ENCODE results near the gene FARP1.
"Not testable (repeated sequence)": the region's sequence is repeated elsewhere in the genome, so short reads cannot be mapped to it uniquely, and the experiment has no call there.

The FARP1 gene

DNA sequence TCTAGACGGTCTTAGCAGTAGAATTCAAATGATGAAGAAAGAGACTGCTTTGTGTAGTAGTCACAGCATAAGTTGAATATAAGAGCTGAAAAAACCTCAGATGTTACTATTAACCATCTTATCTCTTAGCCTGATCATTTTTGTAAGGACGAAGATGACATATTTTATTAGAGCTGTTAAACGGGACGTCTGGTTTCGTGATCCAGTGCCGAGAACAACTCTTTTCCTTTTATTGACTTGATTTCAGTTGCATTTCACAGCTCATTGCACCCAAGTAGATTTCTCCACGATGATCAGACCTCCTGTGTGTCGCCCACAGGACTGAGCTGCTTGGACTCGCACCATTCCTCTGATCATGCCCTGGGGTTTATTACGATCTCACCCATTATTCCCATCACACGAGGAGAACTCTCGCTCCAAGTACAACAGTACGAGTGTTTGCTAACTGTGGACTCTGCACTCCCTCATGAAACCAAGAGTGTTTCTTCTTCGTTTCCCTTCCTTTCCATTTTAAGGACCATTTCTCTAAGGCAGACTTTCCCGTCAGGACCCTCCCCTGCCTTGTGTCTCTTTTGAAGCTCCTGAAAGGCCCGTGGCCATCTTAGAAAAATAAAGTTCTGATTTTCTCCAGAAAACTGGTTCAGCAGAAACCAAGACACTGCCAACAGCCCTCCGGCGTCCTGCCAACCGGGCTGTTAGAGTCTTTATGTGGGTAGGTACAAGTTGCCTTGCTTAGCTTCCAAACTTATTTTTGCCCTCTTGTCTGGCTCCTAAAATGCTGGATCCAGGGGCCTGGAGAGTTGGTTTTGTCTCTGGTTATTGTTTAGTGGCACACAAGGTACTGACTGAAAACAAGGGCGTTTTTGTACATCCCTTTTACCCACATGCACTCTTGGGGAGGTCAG is 82.4 kb downstream of the FARP1 start:
- in situ Hi-C loops (cut with MboI; ENCODE audit: low sequenced_read_pairs), result no loop called here

DNA sequence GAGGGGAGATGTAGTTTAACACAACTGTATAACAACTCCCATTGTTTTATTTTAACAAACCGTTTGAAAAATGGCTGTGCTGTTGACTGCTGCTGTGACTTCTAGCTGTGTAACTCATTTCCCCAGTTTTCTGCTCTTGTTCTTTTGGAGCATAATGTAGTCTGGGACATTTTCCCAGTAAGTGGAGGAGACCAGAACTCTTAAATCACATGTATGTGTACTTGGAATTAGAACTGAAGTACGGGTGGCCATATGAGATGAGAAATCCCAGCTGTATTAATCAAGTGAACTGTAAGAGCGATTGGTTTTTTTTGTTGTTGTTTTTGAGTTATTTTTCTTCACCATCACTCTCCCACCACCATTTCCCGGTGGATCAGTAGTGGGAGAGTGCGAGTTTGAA is 83.6 kb downstream of the FARP1 start:
- in situ Hi-C loops (cut with MboI; ENCODE audit: low sequenced_read_pairs), result no loop called here

DNA sequence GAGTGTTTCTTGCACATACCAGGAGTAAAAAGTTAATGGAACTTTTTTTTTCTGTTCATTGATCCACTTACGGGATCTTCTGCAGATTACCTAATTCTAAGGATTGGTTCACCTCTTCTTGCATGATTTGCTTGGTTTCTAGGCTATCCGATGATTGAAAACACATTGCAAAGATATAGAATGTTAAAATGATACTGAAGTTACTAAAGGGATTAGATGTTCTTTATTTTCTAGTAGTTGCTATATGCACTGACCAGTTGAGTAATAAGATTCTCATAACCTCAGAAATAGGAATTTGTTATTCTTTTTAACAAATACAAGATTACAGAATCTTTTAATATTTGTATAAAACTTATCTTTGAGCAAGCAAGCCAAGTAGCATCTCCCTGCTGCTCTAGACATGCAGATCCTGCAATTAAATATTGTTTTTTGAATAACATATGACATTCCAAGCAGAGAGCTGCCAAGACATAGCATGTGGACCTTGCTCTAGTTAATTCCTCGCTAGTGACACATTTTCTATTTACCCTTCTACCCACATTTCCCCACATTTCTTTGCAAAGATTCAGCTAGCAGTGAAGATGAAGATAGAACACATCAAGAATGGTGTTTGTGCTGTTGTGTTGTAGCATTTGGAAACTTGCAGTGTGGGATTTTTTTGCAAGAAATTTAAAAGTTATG is 85.9 kb downstream of the FARP1 start:
- in situ Hi-C loops (cut with MboI; ENCODE audit: low sequenced_read_pairs), result no loop called here

DNA sequence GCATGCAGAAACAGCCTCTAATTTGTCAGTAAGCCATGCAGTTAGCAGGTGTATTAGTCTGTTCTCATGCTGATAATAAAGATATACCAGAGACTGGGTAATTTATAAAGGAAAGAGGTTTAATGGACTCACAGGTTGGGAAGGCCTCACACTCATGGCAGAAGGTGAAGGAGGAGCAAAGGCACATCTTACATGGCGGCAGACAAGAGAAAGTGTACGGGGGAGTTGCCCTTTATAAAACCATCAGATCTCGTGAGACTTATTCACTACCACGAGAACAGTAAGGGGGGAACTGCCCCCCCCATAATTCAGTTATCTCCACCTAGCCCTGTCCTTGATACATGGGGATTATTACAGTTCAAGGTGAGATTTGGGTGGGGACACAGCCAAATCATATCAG is 87.9 kb downstream of the FARP1 start:
- in situ Hi-C loops (cut with MboI; ENCODE audit: low sequenced_read_pairs), result not testable (repeated sequence)

DNA sequence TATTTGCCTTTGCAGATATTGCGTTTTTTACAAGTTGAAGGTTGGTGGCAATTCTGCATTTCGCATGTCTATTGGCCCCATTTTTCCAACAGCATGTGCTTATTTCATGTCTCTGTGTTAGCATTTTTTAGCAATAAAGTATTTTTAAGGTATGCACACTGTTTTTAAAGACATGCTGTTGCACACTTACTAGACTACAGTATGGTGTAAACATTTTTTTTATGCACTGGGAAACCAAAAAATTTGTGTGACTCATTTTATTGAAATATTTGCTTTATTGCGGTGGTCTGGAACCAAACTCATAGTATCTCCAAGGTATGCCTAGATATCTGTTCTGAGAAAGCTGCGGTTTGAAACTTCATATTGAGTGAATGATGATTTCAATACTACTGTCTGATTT is 89.6 kb downstream of the FARP1 start:
- in situ Hi-C loops (cut with MboI; ENCODE audit: low sequenced_read_pairs), result no loop called here

DNA sequence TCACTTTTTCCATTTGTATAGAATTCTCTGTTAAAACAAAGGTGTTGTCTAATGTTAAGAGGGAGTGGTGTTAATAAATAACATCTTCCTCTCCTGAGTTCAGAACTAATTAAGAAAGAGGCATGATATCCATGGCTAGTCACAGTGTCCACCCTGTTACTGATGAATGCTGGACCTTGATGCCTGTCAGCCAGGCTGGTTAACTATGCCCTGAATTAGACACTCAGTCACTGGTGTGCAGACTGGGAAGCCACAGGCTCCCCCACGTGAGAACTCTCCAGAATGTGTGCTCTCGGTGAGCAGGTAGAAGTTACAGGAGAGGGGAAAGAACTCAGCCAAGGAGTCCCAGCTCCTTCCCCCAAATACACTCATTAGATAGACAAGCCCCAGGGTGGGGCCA is 90.2 kb downstream of the FARP1 start:
- in situ Hi-C loops (cut with MboI; ENCODE audit: low sequenced_read_pairs), result no loop called here

DNA sequence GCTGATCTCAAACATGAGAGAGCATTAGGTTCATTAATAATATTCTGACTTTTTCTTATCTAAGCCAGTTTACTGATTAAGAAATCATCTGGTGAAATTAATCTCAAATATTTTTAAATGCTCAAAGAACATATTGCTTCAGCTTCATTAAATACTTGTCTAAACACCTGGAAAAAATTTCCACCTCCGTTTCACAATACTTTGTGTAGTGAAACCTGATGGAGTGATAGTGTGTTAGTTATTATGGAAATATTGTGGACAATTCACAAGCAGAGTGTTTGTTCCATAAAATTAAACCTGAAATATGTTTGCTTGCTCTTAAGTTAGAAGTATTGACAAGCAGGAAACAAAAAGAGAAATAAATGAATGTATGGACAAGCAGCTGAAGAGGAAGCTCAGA is 91.5 kb downstream of the FARP1 start:
- in situ Hi-C loops (cut with MboI; ENCODE audit: low sequenced_read_pairs), result no loop called here

DNA sequence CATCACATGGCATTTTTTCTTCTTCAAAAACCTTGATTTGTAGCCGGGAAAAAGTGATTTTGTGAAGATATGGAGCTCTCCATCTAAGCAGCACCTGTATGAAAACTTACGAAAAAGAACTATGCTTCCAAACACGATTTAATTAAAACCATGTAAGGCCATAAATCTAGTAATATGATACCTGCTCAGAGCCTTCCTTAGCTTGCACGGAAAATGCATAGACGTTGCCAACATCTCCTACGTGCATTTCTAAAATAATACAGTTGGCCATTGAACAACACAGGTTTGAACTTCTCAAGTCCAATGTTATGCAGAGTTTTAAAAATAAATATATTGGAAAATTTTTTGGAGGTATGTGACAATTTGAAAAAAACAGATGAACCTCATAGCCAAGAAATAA is 93.3 kb downstream of the FARP1 start:
- in situ Hi-C loops (cut with MboI; ENCODE audit: low sequenced_read_pairs), result no loop called here

DNA sequence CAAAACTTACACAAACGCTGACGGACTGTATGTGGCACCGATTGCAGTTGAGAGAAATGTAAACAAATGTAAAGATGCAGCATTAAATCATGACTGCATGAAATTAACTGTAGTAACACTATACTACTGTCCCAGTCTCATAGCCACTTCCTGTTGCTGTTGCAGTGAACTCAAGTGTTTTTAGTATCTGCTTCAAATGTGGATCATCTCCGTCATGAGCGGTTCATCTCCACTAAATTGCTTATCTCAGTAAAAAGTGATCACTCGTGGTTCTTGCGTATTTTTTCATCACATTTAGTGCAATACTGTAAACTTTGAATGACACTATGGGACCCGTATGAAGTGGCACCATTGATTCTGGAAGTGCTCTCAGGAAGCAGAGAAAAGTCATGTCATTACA is 94.4 kb downstream of the FARP1 start:
- in situ Hi-C loops (cut with MboI; ENCODE audit: low sequenced_read_pairs), result no loop called here

DNA sequence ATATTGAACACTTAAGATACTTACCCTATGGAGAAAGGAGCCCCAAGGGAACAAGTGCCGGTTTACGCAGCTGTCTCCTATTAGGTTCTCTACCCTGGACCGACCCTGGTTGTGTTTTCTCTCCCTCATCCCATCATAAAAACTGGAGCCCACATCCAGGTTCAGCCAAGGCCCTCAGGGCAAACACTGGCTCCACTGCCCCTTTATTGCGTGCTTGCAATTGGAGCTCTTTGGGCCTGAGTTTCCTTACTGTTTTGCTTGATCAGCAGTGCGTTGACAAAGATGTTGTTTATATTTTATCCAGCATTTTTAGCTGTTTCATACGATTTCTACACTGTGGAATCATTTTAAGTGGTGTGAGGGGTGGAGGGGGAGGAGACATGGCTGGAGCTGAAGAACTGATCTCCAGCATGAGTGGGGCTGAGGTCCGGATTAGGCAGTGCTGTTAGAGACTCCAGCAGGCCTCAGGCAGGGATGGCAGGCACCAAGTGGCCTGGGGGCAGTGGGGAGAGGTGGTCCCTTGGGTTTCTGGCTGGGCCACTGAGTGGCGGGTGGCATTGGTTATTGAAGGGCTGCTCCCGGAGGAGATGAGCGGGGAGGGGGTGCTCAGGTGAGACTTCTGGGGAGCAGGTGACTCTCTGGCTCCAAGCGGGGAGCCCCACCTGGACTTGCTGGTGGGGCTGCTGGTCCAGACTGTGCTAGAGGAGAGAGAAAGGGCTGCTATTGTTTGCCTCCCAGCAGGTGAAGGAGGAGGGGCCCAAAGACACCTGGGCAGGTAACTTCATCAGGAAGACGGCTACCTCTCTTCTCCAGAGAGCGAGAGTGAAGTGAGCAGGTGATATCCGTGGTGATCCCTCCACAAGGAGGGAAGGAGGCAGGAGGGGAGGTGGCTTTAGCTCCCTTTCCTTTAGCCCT is 96.5 kb downstream of the FARP1 start:
- in situ Hi-C loops (cut with MboI; ENCODE audit: low sequenced_read_pairs), result no loop called here

DNA sequence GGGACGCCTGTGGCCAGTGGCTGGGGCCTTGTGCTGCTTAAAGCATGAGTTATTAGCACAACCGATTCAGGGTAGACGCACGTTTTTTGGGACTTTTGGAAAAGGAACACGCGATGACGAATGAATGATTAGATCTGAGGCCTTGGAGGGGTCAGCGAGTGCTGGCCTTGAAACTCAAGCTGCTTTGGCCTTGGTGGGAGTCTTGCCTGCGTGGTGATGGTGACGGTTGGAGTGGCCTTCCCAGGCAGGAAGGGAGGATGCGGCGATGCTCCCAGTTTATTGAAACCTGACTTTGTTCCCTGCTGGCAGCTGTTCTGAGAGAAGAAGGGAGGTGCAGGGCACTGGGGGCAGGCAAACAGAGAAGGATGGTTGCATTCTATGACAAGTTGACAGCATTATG is 97.2 kb downstream of the FARP1 start:
- in situ Hi-C loops (cut with MboI; ENCODE audit: low sequenced_read_pairs), result no loop called here

DNA sequence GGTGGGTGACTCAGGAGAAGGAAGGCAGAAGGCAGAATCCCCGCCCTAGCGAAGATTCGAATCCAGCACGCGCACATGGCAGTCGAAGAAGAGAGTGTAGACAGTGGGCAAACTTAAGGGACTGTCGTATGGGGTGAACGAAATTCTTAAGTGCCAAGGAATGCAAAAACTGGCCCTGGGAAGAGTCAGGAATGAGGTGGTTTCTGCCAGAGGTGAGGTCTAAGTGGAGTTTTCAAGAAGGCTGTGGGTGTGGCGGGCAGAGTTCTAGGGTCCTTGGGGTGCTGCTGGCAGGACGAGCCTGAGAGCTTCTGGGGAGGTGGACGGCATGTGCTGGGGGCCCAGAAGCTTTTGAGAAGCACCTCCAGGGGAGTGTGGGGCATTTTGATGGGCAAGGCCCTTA is 98.1 kb downstream of the FARP1 start:
- in situ Hi-C loops (cut with MboI; ENCODE audit: low sequenced_read_pairs), result no loop called here

DNA sequence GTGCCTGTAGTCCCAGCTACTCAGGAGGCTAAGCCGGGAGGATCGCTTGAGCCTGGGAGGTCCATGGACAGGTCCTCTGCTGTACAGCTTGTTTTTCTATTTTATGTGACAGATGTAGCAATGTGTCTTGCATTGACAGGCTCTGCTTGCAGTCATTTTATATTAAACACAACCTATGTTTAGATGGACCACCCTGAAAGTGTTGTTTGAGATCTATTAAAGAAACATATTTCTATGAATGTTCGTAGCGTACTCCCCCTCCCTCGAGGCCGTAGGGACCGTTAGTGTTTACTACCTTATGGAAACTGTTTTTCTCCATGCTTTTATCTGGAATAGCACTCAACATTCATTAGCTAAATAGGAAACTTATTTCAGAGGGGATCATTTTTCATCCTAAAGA is 99.1 kb downstream of the FARP1 start:
- in situ Hi-C loops (cut with MboI; ENCODE audit: low sequenced_read_pairs), result no loop called here

DNA sequence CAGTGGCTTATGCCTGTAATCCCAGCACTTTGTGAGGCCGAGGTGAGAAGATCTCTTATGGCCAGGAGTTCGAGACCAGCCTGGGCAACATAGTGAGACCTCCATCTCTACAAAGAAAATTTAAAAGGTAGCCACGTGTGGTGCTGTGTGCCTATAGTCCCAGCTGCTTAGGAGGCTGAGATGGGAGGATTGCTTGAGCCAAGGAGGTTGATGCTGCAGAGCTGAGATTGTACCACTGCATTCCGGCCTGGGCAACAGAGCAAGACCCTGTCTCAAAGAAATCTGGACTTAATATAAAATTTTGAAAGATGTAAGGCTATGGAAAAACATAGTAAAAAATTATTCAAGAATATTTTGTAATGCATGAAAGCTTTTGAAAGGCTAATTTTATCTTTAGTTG is 99.5 kb downstream of the FARP1 start:
- in situ Hi-C loops (cut with MboI; ENCODE audit: low sequenced_read_pairs), result no loop called here

DNA sequence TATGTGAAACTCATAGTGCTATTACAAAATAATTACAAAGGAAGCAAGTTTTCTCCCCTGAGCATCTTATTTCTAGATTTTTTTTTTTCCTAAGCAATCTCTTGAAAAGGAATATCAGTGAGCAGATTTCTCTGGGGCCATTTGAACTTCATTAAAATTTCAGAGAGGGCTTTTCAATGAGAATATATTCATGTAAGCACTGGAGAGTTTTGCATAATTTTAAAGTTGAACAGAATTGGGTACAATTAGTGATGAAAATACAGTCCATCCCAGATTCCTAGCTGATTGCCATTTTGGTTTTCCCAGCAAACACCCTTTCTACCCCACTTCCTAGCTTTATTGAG is 101.0 kb downstream of the FARP1 start:
- in situ Hi-C loops (cut with MboI; ENCODE audit: low sequenced_read_pairs), result no loop called here

DNA sequence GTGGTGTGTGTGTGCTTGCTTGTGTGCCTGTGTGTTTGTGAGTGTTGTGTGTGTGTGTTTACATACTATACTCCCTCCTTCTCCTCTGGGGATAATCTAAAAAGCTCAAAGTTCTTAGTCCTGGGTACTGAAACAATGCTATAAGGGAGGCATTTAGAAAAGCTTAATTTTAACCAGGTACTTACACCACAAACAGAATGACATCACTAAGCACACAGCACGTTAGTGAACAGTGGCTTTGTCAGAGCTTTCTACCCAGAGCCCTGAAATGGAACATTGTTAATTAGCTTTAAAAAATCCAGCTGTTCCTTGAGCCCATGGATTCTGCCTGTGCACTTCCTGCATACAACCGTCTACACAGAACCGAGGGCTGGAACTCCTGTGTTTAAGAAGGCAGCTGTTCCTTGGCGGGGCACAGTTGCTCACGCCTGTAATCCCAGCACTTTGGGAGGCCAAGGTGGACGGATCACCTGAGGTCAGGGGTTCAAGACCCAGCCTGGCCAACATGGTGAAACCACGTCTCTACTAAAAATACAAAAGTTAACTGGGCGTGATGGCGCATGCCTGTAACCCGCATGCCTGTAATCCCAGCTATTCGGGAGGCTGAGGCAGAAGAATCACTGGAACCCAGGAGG is 103.8 kb downstream of the FARP1 start:
- in situ Hi-C loops (cut with MboI; ENCODE audit: low sequenced_read_pairs), result no loop called here

DNA sequence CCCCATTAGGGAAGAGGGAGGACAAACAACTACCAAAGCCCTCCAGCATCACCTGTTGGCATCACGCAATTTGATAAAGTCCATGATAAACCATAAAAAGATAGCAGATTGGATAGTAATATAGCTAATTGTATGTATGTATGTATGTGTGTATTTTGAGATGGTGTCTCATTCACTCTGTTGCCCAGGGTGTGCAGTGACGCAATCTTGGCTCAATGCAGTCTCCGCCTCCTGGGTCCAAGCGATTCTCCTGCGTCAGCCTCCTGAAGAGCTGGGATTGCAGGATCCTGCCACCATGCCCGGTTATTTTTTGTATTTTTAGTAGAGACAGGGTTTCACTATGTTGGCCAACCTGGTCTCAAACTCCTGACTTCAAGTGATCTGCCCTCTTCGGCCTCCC is 108.8 kb downstream of the FARP1 start:
- in situ Hi-C loops (cut with MboI; ENCODE audit: low sequenced_read_pairs), result no loop called here

DNA sequence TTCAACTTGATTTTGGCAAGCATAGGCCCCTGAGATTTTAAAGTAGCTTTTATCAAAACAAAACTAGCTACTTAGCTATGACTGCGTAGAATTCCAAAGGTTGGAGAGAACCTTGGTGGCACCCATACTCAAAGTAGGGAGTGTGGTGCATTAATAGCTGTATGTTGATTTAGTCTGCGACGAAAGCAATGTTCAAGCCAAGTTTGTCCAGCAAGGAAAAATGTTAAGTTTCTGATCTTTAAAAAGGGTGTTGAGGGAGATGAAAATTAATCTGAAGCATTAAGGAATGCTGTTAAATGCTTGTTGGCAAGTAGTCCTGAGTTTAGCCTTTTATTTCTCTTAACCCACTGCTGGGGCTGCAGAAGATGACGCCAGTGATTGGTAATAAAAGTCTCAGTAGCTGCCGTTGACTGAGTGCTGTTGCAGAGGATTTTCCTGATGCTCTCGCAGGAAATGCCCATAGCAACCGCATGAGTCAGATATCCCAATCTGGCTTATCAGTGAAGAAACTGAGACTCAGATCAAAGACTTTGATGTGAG is 110.1 kb downstream of the FARP1 start:
- in situ Hi-C loops (cut with MboI; ENCODE audit: low sequenced_read_pairs), result no loop called here

DNA sequence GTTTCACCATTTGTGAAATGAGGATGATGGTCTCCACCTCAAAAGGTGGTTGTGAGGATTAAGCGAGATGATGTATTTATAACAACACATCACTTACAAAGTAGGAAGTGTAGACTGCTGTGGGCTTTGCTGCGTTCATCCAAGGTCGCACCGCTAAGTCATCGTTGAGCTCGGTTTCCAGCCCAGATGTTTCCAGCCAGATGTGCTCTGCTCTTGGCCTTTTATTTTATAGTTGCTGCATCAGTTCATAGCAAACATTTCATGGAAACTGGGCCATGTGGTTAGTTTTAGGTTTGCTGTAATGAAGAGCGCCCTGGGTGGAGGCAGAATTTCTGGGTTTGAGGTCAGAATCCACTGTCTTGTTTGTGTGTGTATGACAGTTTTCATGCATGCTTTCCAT is 110.6 kb downstream of the FARP1 start:
- in situ Hi-C loops (cut with MboI; ENCODE audit: low sequenced_read_pairs), result no loop called here

DNA sequence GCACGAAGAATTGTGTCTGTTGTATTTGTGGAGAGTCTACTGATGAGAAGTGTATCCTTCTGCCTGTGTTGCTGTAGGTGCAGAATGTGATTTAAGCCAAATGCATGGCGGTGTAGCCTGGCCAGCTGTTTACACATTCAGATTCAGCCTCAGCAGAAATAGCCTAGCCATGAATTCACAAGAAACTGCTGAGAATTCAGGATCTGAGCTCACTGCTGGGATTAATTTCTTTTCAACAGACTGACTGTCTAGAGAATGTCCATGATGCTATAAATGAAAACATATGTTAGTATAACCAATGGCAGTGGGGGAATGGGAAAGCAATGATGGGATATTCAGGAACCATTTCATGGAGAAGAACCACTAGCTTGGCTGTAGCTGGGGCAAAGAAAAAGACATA is 111.6 kb downstream of the FARP1 start:
- in situ Hi-C loops (cut with MboI; ENCODE audit: low sequenced_read_pairs), result no loop called here

DNA sequence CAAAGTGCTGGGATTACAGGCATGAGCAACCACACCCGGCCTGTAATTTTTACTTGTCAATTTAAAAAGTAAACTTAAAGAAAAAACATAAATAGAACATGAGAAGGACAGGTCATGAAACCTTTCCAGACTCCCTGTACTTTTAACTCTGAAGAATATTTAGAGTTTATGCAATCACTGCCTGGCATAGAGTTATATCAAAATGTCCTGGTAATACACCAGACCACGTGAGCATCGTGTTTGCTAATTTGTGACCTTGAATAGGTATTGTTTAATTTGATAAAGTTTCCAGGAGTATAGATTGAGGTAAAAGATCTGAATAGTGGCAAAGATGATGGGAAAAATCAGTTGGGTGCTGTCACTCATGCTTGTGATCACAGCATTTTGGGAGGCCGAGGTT is 115.3 kb downstream of the FARP1 start:
- in situ Hi-C loops (cut with MboI; ENCODE audit: low sequenced_read_pairs), result no loop called here

All from hTERT RPE-1 (cell line).